Ishikawa (cell line): ENCODE data around the gene SACS.

Experiments
- CEBPB ChIP-seq: IDR thresholded peaks from 2 replicates; pipeline ENCODE4 v1.6.1; 2012
- CREB1 ChIP-seq: IDR thresholded peaks from 2 replicates; pipeline ENCODE4 v1.6.1; 2012; ENCODE audit warnings: low read depth
- EGR1 ChIP-seq: IDR thresholded peaks from 2 replicates; pipeline ENCODE4 v1.6.1; 2012
- EP300 ChIP-seq: IDR thresholded peaks from 2 replicates; pipeline ENCODE4 v1.6.1; 2012; ENCODE audit warnings: borderline replicate concordance
- FOXM1 ChIP-seq: IDR thresholded peaks from 2 replicates; pipeline ENCODE4 v1.6.1; 2012; ENCODE audit warnings: low read depth, borderline replicate concordance
- MAX ChIP-seq: IDR thresholded peaks from 2 replicates; pipeline ENCODE4 v1.6.1; 2012
- NFIC ChIP-seq: IDR thresholded peaks from 2 replicates; pipeline ENCODE4 v1.6.1; 2012
- RAD21 ChIP-seq: IDR thresholded peaks from 2 replicates; pipeline ENCODE4 v1.6.1; 2012; ENCODE audit warnings: low read depth
- REST ChIP-seq: IDR thresholded peaks from 2 replicates; pipeline ENCODE4 v1.6.1; 2012; ENCODE audit warnings: low read depth, mild to moderate bottlenecking
- TAF1 ChIP-seq: IDR thresholded peaks from 2 replicates; pipeline ENCODE4 v1.6.1; 2012; ENCODE audit warnings: low read depth, mild to moderate bottlenecking
- TCF12 ChIP-seq: IDR thresholded peaks from 2 replicates; pipeline ENCODE4 v1.6.1; 2012; ENCODE audit warnings: low read depth
- TEAD4 ChIP-seq: IDR thresholded peaks from 2 replicates; pipeline ENCODE4 v1.6.1; 2012
- USF1 ChIP-seq: IDR thresholded peaks from 2 replicates; pipeline ENCODE4 v1.6.1; 2012
- YY1 ChIP-seq: IDR thresholded peaks from 2 replicates; pipeline ENCODE4 v1.6.1; 2012; ENCODE audit warnings: low read depth
- ZBTB7A ChIP-seq: IDR thresholded peaks from 2 replicates; pipeline ENCODE4 v1.6.1; 2012; ENCODE audit warnings: low read depth

The SACS gene

GRCh38 chr13:23450340-23451046 is 17.0 kb upstream of the SACS start:
- TF ChIP-seq TCF12 (no peak), USF1 (no peak), TEAD4 (no peak), NFIC (no peak), CEBPB (no peak), TAF1 (no peak), CREB1 (no peak), EP300 (no peak), ZBTB7A (no peak), FOXM1 (no peak), REST (no peak), MAX (no peak), RAD21 (no peak), YY1 (no peak), EGR1 (no peak)

GRCh38 chr13:23449398-23450162 is 16.1 kb upstream of the SACS start:
- no peak for TF ChIP-seq ZBTB7A
- TF ChIP-seq CREB1, result no peak
- TF ChIP-seq REST, result no peak
- no peak for TF ChIP-seq EGR1
- no peak for TF ChIP-seq TCF12
- TF ChIP-seq USF1, result no peak
- no peak for TF ChIP-seq NFIC
- no peak for TF ChIP-seq YY1
- TF ChIP-seq EP300, result no peak
- no peak for TF ChIP-seq FOXM1
- TF ChIP-seq TEAD4, result no peak
- no peak for TF ChIP-seq MAX
- no peak for TF ChIP-seq CEBPB
- TF ChIP-seq RAD21, result no peak
- no peak for TF ChIP-seq TAF1

- no peak for TF ChIP-seq TAF1
- no peak for TF ChIP-seq TCF12
- no peak for TF ChIP-seq RAD21
- no peak for TF ChIP-seq YY1
- no peak for TF ChIP-seq REST
- TF ChIP-seq CREB1, result no peak
- no peak for TF ChIP-seq NFIC
- TF ChIP-seq MAX, result no peak
- no peak for TF ChIP-seq ZBTB7A
- no peak for TF ChIP-seq CEBPB
- no peak for TF ChIP-seq EGR1
- TF ChIP-seq USF1, result no peak
- TF ChIP-seq EP300, result no peak
- TF ChIP-seq FOXM1, result no peak
Observed at GRCh38 chr13:23447927-23448326, 14.4 kb upstream of the SACS start.
